Neural cell (in vitro differentiated cells): ENCODE results near the gene PALD1.

Source experiments
- EP300 ChIP-seq: fragments of 450-650 bp; conservative IDR thresholded peaks from 2 replicates; pipeline ENCODE4 v1.6.1; 2014; ENCODE audit warnings: antibody characterized with exemption, mild to moderate bottlenecking, moderate library complexity; ENCODE audit not compliant: poor library complexity, severe bottlenecking
- TF ChIP-seq, protein P1 (sequence below): fragments of 450-650 bp; IDR thresholded peaks from 2 replicates; pipeline ENCODE4 v1.5.1; 2014; ENCODE audit warnings: antibody characterized with exemption, mild to moderate bottlenecking, moderate library complexity; ENCODE audit not compliant: poor library complexity, severe bottlenecking
- TF ChIP-seq, protein P2 (sequence below): IDR thresholded peaks from 2 replicates; pipeline ENCODE4 v1.6.1; 2012; ENCODE audit warnings: borderline replicate concordance

DNA sequence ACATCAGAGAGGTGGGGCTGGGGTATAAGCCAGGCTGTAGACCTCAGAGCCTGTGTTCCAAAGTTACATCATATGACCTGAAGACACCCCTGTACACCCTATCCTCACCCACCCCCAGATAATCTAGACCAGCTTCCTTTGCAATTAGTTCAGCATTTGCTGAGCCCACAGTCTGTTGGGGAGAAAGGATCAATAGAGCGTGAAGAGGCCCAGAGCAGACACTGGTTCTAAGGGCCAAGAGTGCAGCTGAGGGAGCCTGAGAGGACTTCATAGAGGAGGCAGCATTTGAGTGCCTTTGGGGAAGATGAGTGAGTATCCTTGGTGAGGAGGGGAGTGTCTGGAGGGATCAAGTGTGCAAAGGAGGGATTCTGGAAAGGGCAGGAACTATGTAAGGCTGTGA, 65.3 kb downstream of the PALD1 start:
- TF ChIP-seq, protein P1, sequence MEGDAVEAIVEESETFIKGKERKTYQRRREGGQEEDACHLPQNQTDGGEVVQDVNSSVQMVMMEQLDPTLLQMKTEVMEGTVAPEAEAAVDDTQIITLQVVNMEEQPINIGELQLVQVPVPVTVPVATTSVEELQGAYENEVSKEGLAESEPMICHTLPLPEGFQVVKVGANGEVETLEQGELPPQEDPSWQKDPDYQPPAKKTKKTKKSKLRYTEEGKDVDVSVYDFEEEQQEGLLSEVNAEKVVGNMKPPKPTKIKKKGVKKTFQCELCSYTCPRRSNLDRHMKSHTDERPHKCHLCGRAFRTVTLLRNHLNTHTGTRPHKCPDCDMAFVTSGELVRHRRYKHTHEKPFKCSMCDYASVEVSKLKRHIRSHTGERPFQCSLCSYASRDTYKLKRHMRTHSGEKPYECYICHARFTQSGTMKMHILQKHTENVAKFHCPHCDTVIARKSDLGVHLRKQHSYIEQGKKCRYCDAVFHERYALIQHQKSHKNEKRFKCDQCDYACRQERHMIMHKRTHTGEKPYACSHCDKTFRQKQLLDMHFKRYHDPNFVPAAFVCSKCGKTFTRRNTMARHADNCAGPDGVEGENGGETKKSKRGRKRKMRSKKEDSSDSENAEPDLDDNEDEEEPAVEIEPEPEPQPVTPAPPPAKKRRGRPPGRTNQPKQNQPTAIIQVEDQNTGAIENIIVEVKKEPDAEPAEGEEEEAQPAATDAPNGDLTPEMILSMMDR: no peak
- TF ChIP-seq, protein P2, sequence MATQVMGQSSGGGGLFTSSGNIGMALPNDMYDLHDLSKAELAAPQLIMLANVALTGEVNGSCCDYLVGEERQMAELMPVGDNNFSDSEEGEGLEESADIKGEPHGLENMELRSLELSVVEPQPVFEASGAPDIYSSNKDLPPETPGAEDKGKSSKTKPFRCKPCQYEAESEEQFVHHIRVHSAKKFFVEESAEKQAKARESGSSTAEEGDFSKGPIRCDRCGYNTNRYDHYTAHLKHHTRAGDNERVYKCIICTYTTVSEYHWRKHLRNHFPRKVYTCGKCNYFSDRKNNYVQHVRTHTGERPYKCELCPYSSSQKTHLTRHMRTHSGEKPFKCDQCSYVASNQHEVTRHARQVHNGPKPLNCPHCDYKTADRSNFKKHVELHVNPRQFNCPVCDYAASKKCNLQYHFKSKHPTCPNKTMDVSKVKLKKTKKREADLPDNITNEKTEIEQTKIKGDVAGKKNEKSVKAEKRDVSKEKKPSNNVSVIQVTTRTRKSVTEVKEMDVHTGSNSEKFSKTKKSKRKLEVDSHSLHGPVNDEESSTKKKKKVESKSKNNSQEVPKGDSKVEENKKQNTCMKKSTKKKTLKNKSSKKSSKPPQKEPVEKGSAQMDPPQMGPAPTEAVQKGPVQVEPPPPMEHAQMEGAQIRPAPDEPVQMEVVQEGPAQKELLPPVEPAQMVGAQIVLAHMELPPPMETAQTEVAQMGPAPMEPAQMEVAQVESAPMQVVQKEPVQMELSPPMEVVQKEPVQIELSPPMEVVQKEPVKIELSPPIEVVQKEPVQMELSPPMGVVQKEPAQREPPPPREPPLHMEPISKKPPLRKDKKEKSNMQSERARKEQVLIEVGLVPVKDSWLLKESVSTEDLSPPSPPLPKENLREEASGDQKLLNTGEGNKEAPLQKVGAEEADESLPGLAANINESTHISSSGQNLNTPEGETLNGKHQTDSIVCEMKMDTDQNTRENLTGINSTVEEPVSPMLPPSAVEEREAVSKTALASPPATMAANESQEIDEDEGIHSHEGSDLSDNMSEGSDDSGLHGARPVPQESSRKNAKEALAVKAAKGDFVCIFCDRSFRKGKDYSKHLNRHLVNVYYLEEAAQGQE: no peak
- TF ChIP-seq EP300: no peak
